Measurements from ENCODE around the gene LAMA2. TPM values are rescaled to one million over a fixed set of nuclear protein-coding genes. Genes with fewer than 3 reads are reported as not detected.

LAMA2 gene
- total RNA-seq, 4 donors from 2014 or later: 15.4 to 55.3 (median 38.7) TPM

DNA sequence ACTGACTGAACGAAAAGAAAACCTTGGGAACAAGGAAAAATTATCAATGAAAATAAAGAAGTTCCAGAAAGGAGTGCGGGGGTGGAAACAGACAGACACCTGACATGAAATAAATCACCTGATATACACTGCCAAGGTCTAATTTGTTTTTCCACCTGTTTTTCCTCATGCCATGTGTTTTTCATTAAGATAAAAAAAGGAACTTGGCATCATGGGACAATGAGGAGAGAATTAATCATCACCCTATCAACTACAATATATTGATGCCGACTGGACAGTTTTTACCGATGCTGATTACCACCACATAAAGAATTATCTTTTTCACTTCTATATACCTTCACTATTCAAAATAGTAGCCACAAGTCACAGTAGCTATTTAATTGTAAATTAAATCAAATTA lies 593.9 kb downstream of the LAMA2 start:
- no peaks in the 10 kb centered on the region for H3K4me1 ChIP-seq
- H3K4me3 ChIP-seq: no peak overlapping the region
- TF ChIP-seq, protein P1, sequence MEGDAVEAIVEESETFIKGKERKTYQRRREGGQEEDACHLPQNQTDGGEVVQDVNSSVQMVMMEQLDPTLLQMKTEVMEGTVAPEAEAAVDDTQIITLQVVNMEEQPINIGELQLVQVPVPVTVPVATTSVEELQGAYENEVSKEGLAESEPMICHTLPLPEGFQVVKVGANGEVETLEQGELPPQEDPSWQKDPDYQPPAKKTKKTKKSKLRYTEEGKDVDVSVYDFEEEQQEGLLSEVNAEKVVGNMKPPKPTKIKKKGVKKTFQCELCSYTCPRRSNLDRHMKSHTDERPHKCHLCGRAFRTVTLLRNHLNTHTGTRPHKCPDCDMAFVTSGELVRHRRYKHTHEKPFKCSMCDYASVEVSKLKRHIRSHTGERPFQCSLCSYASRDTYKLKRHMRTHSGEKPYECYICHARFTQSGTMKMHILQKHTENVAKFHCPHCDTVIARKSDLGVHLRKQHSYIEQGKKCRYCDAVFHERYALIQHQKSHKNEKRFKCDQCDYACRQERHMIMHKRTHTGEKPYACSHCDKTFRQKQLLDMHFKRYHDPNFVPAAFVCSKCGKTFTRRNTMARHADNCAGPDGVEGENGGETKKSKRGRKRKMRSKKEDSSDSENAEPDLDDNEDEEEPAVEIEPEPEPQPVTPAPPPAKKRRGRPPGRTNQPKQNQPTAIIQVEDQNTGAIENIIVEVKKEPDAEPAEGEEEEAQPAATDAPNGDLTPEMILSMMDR (IDR thresholded peaks at IDR 0.05): no peak
- no peak for TF ChIP-seq POLR2A (IDR thresholded peaks at IDR 0.05)
- no peaks in the 10 kb centered on the region for H3K27me3 ChIP-seq
- no peaks in the 10 kb centered on the region for H3K36me3 ChIP-seq
- no peaks in the 10 kb centered on the region for H3K9me3 ChIP-seq
- no peak overlapping the region for H3K27ac ChIP-seq
- DNase-seq: no peak

- Histone ChIP-seq H3K4me1 (no peaks in the 10 kb centered on the region), H3K27ac (no peak overlapping the region), H3K9me3 (no peaks in the 10 kb centered on the region), H3K36me3 (no peaks in the 10 kb centered on the region), H3K4me3 (no peak overlapping the region), H3K27me3 (no peaks in the 10 kb centered on the region)
- no peak for DNase-seq
- TF ChIP-seq, protein P1 (IDR thresholded peaks at IDR 0.05): no peak
- no peak for TF ChIP-seq POLR2A (IDR thresholded peaks at IDR 0.05)
These were observed 595.4 kb downstream of the LAMA2 start for GRCh38 chr6:129478379-129478778.

DNA sequence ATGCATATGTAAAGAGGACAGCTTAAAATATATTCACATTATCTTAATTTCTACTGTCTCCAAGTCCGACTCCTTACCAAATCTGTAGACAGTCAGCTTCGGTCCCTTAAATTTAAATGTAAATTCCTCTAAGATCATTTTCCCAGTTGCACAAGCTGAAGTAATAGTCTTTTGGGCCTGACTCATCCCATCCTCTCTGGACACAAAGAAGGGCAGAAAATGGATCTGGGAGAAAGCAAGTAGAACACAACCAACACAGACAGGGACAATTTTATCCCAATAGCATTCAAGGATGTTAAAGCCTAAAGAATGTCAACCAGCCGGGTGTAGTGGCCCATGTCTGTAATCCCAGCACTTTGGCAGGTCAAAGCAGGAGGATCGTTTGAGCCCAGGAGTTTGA lies 598.8 kb downstream of the LAMA2 start:
- DNase-seq: no peak
- Histone ChIP-seq H3K27me3 (no peaks in the 10 kb centered on the region), H3K27ac (no peak overlapping the region), H3K36me3 (no peaks in the 10 kb centered on the region), H3K4me1 (no peaks in the 10 kb centered on the region), H3K9me3 (no peaks in the 10 kb centered on the region), H3K4me3 (no peak overlapping the region)
- TF ChIP-seq, protein P1 (IDR thresholded peaks at IDR 0.05): no peak
- no peak for TF ChIP-seq POLR2A (IDR thresholded peaks at IDR 0.05)

- no peak for TF ChIP-seq POLR2A (IDR thresholded peaks at IDR 0.05)
- TF ChIP-seq, protein P1 (IDR thresholded peaks at IDR 0.05): no peak
- Histone ChIP-seq H3K4me3 (no peak overlapping the region), H3K4me1 (peaks cover 0 to 7% (median 0%) of the 10 kb centered on the region in 4 donors), H3K9me3 (no peaks in the 10 kb centered on the region), H3K36me3 (no peaks in the 10 kb centered on the region), H3K27me3 (no peaks in the 10 kb centered on the region), H3K27ac (no peak overlapping the region)
- DNase-seq: no peak
These were observed 602.8 kb downstream of the LAMA2 start for GRCh38 chr6:129485746-129486145.

DNA sequence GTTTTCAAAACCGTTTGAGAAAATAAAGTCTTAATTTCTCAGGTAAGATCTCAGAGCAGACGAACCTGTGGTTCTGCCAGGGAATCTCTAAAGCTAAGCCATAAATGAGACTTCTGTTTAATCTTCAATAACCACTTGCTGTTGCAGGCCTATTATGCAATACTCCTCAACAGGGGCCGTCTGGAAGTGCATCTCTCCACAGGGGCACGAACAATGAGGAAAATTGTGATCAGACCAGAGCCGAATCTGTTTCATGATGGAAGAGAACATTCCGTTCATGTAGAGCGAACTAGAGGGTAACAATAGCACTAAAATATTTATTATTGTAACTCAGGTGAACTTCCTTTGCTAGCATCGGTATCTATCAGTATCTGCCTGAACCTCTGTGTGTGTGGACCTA lies 603.4 kb downstream of the LAMA2 start:
- no peak overlapping the region for H3K4me3 ChIP-seq
- H3K27ac ChIP-seq: no peak overlapping the region
- no peaks in the 10 kb centered on the region for H3K36me3 ChIP-seq
- no peaks in the 10 kb centered on the region for H3K9me3 ChIP-seq
- no peak for DNase-seq
- H3K4me1 ChIP-seq: peaks cover 0 to 11% (median 0%) of the 10 kb centered on the region in 4 donors
- TF ChIP-seq, protein P1 (IDR thresholded peaks at IDR 0.05): no peak
- no peak for TF ChIP-seq POLR2A (IDR thresholded peaks at IDR 0.05)
- no peaks in the 10 kb centered on the region for H3K27me3 ChIP-seq

- no peak for DNase-seq
- no peaks in the 10 kb centered on the region for H3K36me3 ChIP-seq
- H3K4me3 ChIP-seq: no peak overlapping the region
- H3K27me3 ChIP-seq: no peaks in the 10 kb centered on the region
- no peak for TF ChIP-seq POLR2A (IDR thresholded peaks at IDR 0.05)
- TF ChIP-seq, protein P1 (IDR thresholded peaks at IDR 0.05): no peak
- no peaks in the 10 kb centered on the region for H3K9me3 ChIP-seq
- H3K4me1 ChIP-seq: peaks cover 0 to 14% (median 0%) of the 10 kb centered on the region in 4 donors
- no peak overlapping the region for H3K27ac ChIP-seq
These were observed 605.4 kb downstream of the LAMA2 start for GRCh38 chr6:129488313-129488712.
